K562 (cell line): ENCODE measurements around the gene CERCAM. TPM values are rescaled to one million over a fixed set of nuclear protein-coding genes. Genes with fewer than 3 reads are reported as not detected.

ENCODE experiments used
- ARHGAP35 ChIP-seq: fragments of 450-650 bp; IDR thresholded peaks from 2 replicates; pipeline ENCODE4 v1.6.1; 2018; ENCODE audit not compliant: partially characterized antibody
- BRD9 ChIP-seq: fragments of 450-650 bp; IDR thresholded peaks from 2 replicates; pipeline ENCODE4 v1.6.1; 2018; ENCODE audit warnings: low read depth; ENCODE audit not compliant: partially characterized antibody
- CBFA2T2 ChIP-seq: fragments of 450-650 bp; conservative IDR thresholded peaks from 2 replicates; pipeline ENCODE4 v1.6.1; 2017; ENCODE audit warnings: mild to moderate bottlenecking
- ELF1 ChIP-seq: fragments of 200-800 bp; sonication (Bioruptor generic); IDR thresholded peaks from 2 replicates; pipeline ENCODE4 v1.6.1; 2016; ENCODE audit warnings: missing genetic modification characterization, missing compliant biosample characterization
- EP300 ChIP-seq: IDR thresholded peaks from 2 replicates; pipeline ENCODE4 v1.6.1; 2012; ENCODE audit warnings: low read length, improper control_type of control experiment
- KAT7 ChIP-seq: sonication (generic); formaldehyde crosslinking; IDR thresholded peaks from 2 replicates; pipeline ENCODE4 v1.8.0; 2022; ENCODE audit warnings: missing genetic modification reagents, mild to moderate bottlenecking, borderline replicate concordance
- L3MBTL2 ChIP-seq: fragments of 450-650 bp; IDR thresholded peaks from 2 replicates; pipeline ENCODE4 v1.6.1; 2016; ENCODE audit warnings: mild to moderate bottlenecking, moderate library complexity
- MTF1 ChIP-seq: fragments of 250-450 bp; sonication (Bioruptor Pico); IDR thresholded peaks from 2 replicates; pipeline ENCODE4 v1.9.0; 2021; ENCODE audit warnings: moderate library complexity, mild to moderate bottlenecking, inconsistent platforms, borderline replicate concordance
- PURB ChIP-seq: sonication (generic); formaldehyde crosslinking; IDR thresholded peaks from 2 replicates; pipeline ENCODE4 v1.9.0; 2021; ENCODE audit warnings: low read depth, mild to moderate bottlenecking, missing genetic modification reagents
- RBM39 ChIP-seq: fragments of 200-400 bp; formaldehyde crosslinking; optimal IDR thresholded peaks from 2 replicates; pipeline ENCODE3; 2018; ENCODE audit warnings: low read depth, low read length
- ZNF445 ChIP-seq: fragments of 250-450 bp; sonication (Bioruptor Pico); IDR thresholded peaks from 2 replicates; pipeline ENCODE4 v1.4.0; 2020; ENCODE audit warnings: low read depth, mild to moderate bottlenecking, moderate library complexity
- polyA plus RNA-seq, 8 experiments: library from polyadenylated mRNA; depleted of rRNA in 4 of 8; stranded (reverse) in 5 of 8; unstranded in 3 of 8; fragments of >200 nt; fragmentation: Nextera tagmentation in 2 of 8; fragmentation: Illumina TruSeq in 1 of 8; extraction: Ambion mirVana in 2 of 8; extraction: Trizol in 1 of 8; gene quantifications; 2 replicates each; pipeline versions ENCODE4 v1.2.1 to v1.2.3, GENCODE V29; 2011 to 2014; ENCODE audit warnings: inconsistent platforms in 1 of 8, missing spikeins in 1 of 8
- total RNA-seq, 7 experiments: library from RNA; depleted of rRNA in 6 of 7; stranded (reverse); fragments of >200 nt in 6 of 7; fragmentation: Illumina TruSeq in 2 of 7; extraction: Trizol in 2 of 7; gene quantifications; 2 replicates each; pipeline versions ENCODE4 v1.2.1 to v1.2.3, GENCODE V29; 2011 to 2021; ENCODE audit warnings: low replicate concordance in 1 of 7
- TF ChIP-seq, protein P1 (sequence below): fragments of 250-450 bp; sonication (Bioruptor Pico); IDR thresholded peaks from 2 replicates; pipeline ENCODE4 v1.8.0; 2021; ENCODE audit warnings: moderate library complexity, mild to moderate bottlenecking, inconsistent platforms
- TF ChIP-seq, protein P2 (sequence below): fragments of 450-650 bp; IDR thresholded peaks from 2 replicates; pipeline ENCODE4 v1.6.1; 2016
- TF ChIP-seq, protein P3 (sequence below): sonication (generic); formaldehyde crosslinking; IDR thresholded peaks from 2 replicates; pipeline ENCODE4 v1.8.0; 2023; ENCODE audit warnings: mild to moderate bottlenecking, missing genetic modification reagents
- TF ChIP-seq, protein P4 (sequence below): fragments of 450-650 bp; IDR thresholded peaks from 2 replicates; pipeline ENCODE4 v1.6.1; 2017; ENCODE audit warnings: antibody characterized with exemption, mild to moderate bottlenecking

The CERCAM gene
- total and polyA plus RNA-seq, 9 of the 15 experiments (the other 6 are each of a cell fraction or from before 2014, with no cell fraction given), result 0.75 to 24.0 (median 18.0) TPM

DNA sequence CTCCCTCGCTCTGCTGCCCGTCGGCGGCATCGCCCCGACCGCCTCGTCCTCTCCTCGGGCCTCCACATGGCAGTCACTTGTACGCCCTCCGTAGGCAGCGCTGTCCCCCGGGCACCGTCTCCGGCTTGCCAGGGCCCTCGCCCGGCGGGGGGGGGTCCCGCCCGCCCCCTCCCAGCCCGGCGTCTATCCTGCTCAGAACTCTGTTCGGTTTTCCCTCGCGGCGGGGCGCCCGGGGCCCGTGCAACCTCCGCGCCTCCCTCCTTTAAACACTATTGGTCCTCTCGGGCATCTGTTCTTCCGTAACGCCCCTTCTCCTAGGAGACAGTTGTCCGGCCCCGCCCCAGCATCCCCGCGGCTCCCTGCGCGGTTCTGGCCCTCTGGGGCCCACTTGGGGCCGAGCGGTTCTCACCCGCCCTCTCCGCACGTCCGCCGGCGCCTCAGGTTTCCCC is 36.0 kb downstream of the CERCAM start (continued):
- no peak for TF ChIP-seq EP300
- no peak for TF ChIP-seq CBFA2T2
- TF ChIP-seq, protein P1, sequence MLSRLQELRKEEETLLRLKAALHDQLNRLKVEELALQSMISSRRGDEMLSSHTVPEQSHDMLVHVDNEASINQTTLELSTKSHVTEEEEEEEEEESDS (CRISPR knock-in tag), result no peak
- TF ChIP-seq, protein P2, sequence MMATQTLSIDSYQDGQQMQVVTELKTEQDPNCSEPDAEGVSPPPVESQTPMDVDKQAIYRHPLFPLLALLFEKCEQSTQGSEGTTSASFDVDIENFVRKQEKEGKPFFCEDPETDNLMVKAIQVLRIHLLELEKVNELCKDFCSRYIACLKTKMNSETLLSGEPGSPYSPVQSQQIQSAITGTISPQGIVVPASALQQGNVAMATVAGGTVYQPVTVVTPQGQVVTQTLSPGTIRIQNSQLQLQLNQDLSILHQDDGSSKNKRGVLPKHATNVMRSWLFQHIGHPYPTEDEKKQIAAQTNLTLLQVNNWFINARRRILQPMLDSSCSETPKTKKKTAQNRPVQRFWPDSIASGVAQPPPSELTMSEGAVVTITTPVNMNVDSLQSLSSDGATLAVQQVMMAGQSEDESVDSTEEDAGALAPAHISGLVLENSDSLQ, result peak; percentile 93
- TF ChIP-seq, protein P3, sequence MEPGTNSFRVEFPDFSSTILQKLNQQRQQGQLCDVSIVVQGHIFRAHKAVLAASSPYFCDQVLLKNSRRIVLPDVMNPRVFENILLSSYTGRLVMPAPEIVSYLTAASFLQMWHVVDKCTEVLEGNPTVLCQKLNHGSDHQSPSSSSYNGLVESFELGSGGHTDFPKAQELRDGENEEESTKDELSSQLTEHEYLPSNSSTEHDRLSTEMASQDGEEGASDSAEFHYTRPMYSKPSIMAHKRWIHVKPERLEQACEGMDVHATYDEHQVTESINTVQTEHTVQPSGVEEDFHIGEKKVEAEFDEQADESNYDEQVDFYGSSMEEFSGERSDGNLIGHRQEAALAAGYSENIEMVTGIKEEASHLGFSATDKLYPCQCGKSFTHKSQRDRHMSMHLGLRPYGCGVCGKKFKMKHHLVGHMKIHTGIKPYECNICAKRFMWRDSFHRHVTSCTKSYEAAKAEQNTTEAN, result no peak
- TF ChIP-seq, protein P4, sequence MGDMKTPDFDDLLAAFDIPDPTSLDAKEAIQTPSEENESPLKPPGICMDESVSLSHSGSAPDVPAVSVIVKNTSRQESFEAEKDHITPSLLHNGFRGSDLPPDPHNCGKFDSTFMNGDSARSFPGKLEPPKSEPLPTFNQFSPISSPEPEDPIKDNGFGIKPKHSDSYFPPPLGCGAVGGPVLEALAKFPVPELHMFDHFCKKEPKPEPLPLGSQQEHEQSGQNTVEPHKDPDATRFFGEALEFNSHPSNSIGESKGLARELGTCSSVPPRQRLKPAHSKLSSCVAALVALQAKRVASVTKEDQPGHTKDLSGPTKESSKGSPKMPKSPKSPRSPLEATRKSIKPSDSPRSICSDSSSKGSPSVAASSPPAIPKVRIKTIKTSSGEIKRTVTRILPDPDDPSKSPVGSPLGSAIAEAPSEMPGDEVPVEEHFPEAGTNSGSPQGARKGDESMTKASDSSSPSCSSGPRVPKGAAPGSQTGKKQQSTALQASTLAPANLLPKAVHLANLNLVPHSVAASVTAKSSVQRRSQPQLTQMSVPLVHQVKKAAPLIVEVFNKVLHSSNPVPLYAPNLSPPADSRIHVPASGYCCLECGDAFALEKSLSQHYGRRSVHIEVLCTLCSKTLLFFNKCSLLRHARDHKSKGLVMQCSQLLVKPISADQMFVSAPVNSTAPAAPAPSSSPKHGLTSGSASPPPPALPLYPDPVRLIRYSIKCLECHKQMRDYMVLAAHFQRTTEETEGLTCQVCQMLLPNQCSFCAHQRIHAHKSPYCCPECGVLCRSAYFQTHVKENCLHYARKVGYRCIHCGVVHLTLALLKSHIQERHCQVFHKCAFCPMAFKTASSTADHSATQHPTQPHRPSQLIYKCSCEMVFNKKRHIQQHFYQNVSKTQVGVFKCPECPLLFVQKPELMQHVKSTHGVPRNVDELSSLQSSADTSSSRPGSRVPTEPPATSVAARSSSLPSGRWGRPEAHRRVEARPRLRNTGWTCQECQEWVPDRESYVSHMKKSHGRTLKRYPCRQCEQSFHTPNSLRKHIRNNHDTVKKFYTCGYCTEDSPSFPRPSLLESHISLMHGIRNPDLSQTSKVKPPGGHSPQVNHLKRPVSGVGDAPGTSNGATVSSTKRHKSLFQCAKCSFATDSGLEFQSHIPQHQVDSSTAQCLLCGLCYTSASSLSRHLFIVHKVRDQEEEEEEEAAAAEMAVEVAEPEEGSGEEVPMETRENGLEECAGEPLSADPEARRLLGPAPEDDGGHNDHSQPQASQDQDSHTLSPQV, result 0 out of 2 replicates have a peak, but pooled peaks have one; percentile 25
- no peak for TF ChIP-seq KAT7
- no peak for TF ChIP-seq ZNF445 (CRISPR knock-in tag)
- no peak for TF ChIP-seq ELF1 (tag)
- no peak for TF ChIP-seq MTF1 (CRISPR knock-in tag)
- TF ChIP-seq BRD9, result no peak
- TF ChIP-seq L3MBTL2, result peak; percentile 73; the same call in 1 of the 2 replicates
- no peak for TF ChIP-seq RBM39
- no peak for TF ChIP-seq PURB
- no peak for TF ChIP-seq ARHGAP35
